Breast epithelium (tissue), 3 donors: Measurements from ENCODE around the gene FAM156B.

ENCODE experiments used
- POLR2AphosphoS5 ChIP-seq, 3 donors: sonication (generic); formaldehyde crosslinking; IDR thresholded peaks; one replicate each; pipeline ENCODE4 v1.6.1; 2017; ENCODE audit warnings: antibody characterized with exemption in 3 of 3
- TF ChIP-seq, protein P1 (sequence below), 3 donors: fragments of 450-650 bp; IDR thresholded peaks; one replicate each; pipeline ENCODE4 v1.5.1; 2016 to 2017; ENCODE audit warnings: antibody characterized with exemption in 3 of 3, mild to moderate bottlenecking in 3 of 3, moderate library complexity in 3 of 3

DNA sequence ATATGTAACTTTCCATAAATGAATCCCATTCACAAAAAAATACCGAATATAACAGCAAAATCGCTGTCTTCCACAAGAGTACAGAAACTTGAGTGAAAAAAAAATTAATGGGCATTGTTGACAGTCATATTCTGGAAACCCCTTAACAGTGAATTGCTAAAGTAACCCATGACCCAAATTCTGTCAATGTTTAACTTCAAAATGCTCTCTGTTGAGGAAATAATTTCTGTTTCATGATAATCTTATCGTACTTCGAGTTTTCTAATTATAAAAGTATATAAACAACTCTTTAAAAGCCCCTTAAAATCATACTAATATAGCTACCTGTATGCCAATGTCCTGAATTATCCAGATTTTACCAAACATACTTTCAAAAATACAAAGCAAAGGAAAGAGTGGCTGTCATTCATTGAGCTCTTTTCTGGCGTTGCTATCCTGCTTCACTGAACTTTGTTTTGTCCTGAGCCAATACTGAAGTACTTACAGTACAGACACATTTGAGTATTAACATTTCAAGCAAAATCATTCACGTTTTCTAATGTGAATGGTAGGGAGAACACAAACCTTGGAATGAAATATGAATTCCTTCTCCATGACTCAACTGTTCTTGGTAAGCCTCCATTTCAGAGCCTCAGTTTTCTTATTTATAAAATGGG is 31.7 kb upstream of the FAM156B start:
- TF ChIP-seq POLR2AphosphoS5 (IDR thresholded peaks at IDR 0.05), result no peak
- TF ChIP-seq, protein P1, sequence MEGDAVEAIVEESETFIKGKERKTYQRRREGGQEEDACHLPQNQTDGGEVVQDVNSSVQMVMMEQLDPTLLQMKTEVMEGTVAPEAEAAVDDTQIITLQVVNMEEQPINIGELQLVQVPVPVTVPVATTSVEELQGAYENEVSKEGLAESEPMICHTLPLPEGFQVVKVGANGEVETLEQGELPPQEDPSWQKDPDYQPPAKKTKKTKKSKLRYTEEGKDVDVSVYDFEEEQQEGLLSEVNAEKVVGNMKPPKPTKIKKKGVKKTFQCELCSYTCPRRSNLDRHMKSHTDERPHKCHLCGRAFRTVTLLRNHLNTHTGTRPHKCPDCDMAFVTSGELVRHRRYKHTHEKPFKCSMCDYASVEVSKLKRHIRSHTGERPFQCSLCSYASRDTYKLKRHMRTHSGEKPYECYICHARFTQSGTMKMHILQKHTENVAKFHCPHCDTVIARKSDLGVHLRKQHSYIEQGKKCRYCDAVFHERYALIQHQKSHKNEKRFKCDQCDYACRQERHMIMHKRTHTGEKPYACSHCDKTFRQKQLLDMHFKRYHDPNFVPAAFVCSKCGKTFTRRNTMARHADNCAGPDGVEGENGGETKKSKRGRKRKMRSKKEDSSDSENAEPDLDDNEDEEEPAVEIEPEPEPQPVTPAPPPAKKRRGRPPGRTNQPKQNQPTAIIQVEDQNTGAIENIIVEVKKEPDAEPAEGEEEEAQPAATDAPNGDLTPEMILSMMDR (IDR thresholded peaks at IDR 0.05), result no peak
